HEK293 (cell line): ENCODE data around the gene ATP10D.

Experiments
- KLF8 ChIP-seq: fragments of 450-650 bp; formaldehyde crosslinking; IDR thresholded peaks from 2 replicates; pipeline ENCODE4 v1.5.1; 2016; ENCODE audit warnings: missing biosample characterization, missing genetic modification characterization
- KLF9 ChIP-seq: fragments of 450-650 bp; formaldehyde crosslinking; IDR thresholded peaks from 2 replicates; pipeline ENCODE4 v1.5.1; 2016; ENCODE audit warnings: missing biosample characterization, missing genetic modification characterization, low read depth
- PATZ1 ChIP-seq: fragments of 450-650 bp; formaldehyde crosslinking; IDR thresholded peaks from 2 replicates; pipeline ENCODE4 v1.5.1; 2016; ENCODE audit warnings: missing biosample characterization, missing genetic modification characterization
- PRDM4 ChIP-seq: fragments of 450-650 bp; formaldehyde crosslinking; IDR thresholded peaks from 2 replicates; pipeline ENCODE4 v1.5.1; 2017; ENCODE audit warnings: missing biosample characterization, missing genetic modification characterization
- ZBTB48 ChIP-seq: fragments of 450-650 bp; formaldehyde crosslinking; IDR thresholded peaks from 2 replicates; pipeline ENCODE4 v1.5.1; 2016; ENCODE audit warnings: missing biosample characterization, missing genetic modification characterization
- ZEB2 ChIP-seq: fragments of 450-650 bp; formaldehyde crosslinking; IDR thresholded peaks from 2 replicates; pipeline ENCODE4 v1.5.1; 2016; ENCODE audit warnings: missing biosample characterization, missing genetic modification characterization
- ZNF335 ChIP-seq: fragments of 450-650 bp; formaldehyde crosslinking; conservative IDR thresholded peaks from 2 replicates; pipeline ENCODE4 v1.5.1; 2016; ENCODE audit warnings: missing biosample characterization, missing genetic modification characterization
- ZNF37A ChIP-seq: fragments of 450-650 bp; IDR thresholded peaks from 2 replicates; pipeline ENCODE4 v1.5.1; 2018; ENCODE audit warnings: missing biosample characterization, missing genetic modification characterization
- ZNF391 ChIP-seq: fragments of 450-650 bp; formaldehyde crosslinking; IDR thresholded peaks from 2 replicates; pipeline ENCODE4 v1.5.1; 2016; ENCODE audit warnings: low read depth, missing biosample characterization, missing genetic modification characterization, borderline replicate concordance
- ZNF416 ChIP-seq: fragments of 450-650 bp; formaldehyde crosslinking; IDR thresholded peaks from 2 replicates; pipeline ENCODE4 v1.5.1; 2016; ENCODE audit warnings: missing biosample characterization, missing genetic modification characterization
- ZNF423 ChIP-seq: fragments of 450-650 bp; formaldehyde crosslinking; IDR thresholded peaks from 2 replicates; pipeline ENCODE4 v1.5.1; 2016; ENCODE audit warnings: missing biosample characterization, missing genetic modification characterization
- ZNF654 ChIP-seq: fragments of 450-650 bp; formaldehyde crosslinking; IDR thresholded peaks from 2 replicates; pipeline ENCODE4 v1.5.1; 2016; ENCODE audit warnings: low read depth, missing biosample characterization, missing genetic modification characterization
- ZNF776 ChIP-seq: fragments of 450-650 bp; formaldehyde crosslinking; IDR thresholded peaks from 2 replicates; pipeline ENCODE4 v1.5.0; 2017; ENCODE audit warnings: missing biosample characterization, missing genetic modification characterization, borderline replicate concordance
- ZNF843 ChIP-seq: fragments of 450-650 bp; formaldehyde crosslinking; IDR thresholded peaks from 2 replicates; pipeline ENCODE4 v1.5.1; 2016; ENCODE audit warnings: missing biosample characterization, missing genetic modification characterization
- ZSCAN4 ChIP-seq: fragments of 450-650 bp; formaldehyde crosslinking; IDR thresholded peaks from 2 replicates; pipeline ENCODE4 v1.5.1; 2017; ENCODE audit warnings: missing biosample characterization, missing genetic modification characterization
- ZXDB ChIP-seq: fragments of 450-650 bp; formaldehyde crosslinking; IDR thresholded peaks from 2 replicates; pipeline ENCODE4 v1.5.1; 2016; ENCODE audit warnings: missing biosample characterization, missing genetic modification characterization
- TF ChIP-seq, protein P1 (sequence below): fragments of 450-650 bp; formaldehyde crosslinking; IDR thresholded peaks from 2 replicates; pipeline ENCODE4 v1.5.0; 2017; ENCODE audit warnings: missing biosample characterization, missing genetic modification characterization, borderline replicate concordance
- TF ChIP-seq, protein P2 (sequence below): fragments of 450-650 bp; formaldehyde crosslinking; IDR thresholded peaks from 2 replicates; pipeline ENCODE4 v1.5.1; 2016; ENCODE audit warnings: missing biosample characterization, missing genetic modification characterization

Gene ATP10D

DNA sequence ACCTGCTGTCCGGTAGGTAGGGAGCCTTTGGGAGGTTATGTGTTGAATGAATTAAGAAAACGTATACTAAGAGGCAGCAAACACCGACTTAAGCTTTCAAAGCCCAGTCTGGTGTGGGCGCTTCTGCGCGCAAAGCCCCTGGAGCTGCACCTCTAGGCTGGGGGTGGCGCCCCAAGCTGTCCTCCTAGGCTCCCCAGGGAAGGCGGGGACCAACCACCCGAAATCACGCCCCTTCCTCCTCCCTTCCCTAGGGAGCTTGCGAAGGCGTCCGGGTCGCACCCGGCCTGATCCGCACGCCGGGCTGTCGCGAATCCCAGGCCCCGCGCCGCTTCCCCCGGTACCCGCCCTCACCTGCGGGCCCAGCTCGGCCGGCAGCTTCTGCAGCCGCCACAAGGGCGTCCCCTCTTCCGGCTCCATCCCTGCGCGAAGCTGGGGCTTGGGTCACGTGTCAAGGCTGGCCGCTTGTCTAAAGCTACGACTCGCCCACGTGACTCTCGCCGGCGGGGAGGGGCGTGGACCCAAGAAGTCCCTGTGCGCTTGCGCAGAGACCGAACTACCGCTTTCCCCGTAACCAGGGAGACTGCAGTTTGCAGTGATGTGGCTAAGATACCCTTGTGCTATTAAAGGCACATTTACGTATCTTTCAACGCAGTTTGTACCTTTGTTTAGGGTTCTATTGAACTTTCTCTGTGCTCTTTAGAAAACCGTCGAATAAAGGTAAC is 21.7 kb upstream of the ATP10D start, which contains the start of gene COMMD8 (continued):
- TF ChIP-seq KLF8 (tag by site-specific recombination) (peak; percentile 80; the same call in 1 of the 2 replicates), PATZ1 (tag by site-specific recombination) (peak; percentile 82), PRDM4 (no peak), ZNF843 (tag by site-specific recombination) (0 out of 2 replicates have a peak, but pooled peaks have one; percentile 19), ZNF37A (tag by site-specific recombination) (no peak), ZNF335 (tag by site-specific recombination) (peak; percentile 85), ZNF776 (no peak), ZEB2 (tag by site-specific recombination) (0 out of 2 replicates have a peak, but pooled peaks have one; percentile 49), ZNF654 (tag by site-specific recombination) (no peak), ZNF391 (0 out of 2 replicates have a peak, but pooled peaks have one; percentile 42), ZSCAN4 (tag by site-specific recombination) (no peak), KLF9 (peak; percentile 71), ZXDB (tag by site-specific recombination) (peak; percentile 70; the same call in 1 of the 2 replicates), ZNF423 (tag by site-specific recombination) (peak; percentile 70; the same call in 1 of the 2 replicates), ZBTB48 (peak; percentile 65; the same call in 1 of the 2 replicates), ZNF416 (no peak)
- TF ChIP-seq, protein P1, sequence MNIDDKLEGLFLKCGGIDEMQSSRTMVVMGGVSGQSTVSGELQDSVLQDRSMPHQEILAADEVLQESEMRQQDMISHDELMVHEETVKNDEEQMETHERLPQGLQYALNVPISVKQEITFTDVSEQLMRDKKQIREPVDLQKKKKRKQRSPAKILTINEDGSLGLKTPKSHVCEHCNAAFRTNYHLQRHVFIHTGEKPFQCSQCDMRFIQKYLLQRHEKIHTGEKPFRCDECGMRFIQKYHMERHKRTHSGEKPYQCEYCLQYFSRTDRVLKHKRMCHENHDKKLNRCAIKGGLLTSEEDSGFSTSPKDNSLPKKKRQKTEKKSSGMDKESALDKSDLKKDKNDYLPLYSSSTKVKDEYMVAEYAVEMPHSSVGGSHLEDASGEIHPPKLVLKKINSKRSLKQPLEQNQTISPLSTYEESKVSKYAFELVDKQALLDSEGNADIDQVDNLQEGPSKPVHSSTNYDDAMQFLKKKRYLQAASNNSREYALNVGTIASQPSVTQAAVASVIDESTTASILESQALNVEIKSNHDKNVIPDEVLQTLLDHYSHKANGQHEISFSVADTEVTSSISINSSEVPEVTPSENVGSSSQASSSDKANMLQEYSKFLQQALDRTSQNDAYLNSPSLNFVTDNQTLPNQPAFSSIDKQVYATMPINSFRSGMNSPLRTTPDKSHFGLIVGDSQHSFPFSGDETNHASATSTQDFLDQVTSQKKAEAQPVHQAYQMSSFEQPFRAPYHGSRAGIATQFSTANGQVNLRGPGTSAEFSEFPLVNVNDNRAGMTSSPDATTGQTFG (tag by site-specific recombination) = no peak
- TF ChIP-seq, protein P2, sequence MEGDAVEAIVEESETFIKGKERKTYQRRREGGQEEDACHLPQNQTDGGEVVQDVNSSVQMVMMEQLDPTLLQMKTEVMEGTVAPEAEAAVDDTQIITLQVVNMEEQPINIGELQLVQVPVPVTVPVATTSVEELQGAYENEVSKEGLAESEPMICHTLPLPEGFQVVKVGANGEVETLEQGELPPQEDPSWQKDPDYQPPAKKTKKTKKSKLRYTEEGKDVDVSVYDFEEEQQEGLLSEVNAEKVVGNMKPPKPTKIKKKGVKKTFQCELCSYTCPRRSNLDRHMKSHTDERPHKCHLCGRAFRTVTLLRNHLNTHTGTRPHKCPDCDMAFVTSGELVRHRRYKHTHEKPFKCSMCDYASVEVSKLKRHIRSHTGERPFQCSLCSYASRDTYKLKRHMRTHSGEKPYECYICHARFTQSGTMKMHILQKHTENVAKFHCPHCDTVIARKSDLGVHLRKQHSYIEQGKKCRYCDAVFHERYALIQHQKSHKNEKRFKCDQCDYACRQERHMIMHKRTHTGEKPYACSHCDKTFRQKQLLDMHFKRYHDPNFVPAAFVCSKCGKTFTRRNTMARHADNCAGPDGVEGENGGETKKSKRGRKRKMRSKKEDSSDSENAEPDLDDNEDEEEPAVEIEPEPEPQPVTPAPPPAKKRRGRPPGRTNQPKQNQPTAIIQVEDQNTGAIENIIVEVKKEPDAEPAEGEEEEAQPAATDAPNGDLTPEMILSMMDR = peak; percentile 79
